Neuron (in vitro differentiated cells): ENCODE data around the gene LPP.

ENCODE experiments used
- H2AFZ ChIP-seq: one replicate; pipeline ENCODE4 v1.6.1; 2013; ENCODE audit warnings: low read depth, mild to moderate bottlenecking, inconsistent platforms, low read length, moderate library complexity
- H3K27me3 ChIP-seq: one replicate; pipeline ENCODE4 v1.6.1; 2013; ENCODE audit warnings: low read length; ENCODE audit not compliant: insufficient read depth
- H3K36me3 ChIP-seq: one replicate; pipeline ENCODE4 v1.6.1; 2013; ENCODE audit warnings: low read length; ENCODE audit not compliant: insufficient read depth
- H3K4me1 ChIP-seq: one replicate; pipeline ENCODE4 v1.6.1; 2013; ENCODE audit warnings: low read length; ENCODE audit not compliant: insufficient read depth
- H3K4me3 ChIP-seq: 2 replicates; pipeline ENCODE4 v1.5.1; 2013; ENCODE audit warnings: mild to moderate bottlenecking, low read length, moderate library complexity
- H3K9me3 ChIP-seq: one replicate; pipeline ENCODE4 v1.6.1; 2013; ENCODE audit warnings: low read length

LPP gene

DNA sequence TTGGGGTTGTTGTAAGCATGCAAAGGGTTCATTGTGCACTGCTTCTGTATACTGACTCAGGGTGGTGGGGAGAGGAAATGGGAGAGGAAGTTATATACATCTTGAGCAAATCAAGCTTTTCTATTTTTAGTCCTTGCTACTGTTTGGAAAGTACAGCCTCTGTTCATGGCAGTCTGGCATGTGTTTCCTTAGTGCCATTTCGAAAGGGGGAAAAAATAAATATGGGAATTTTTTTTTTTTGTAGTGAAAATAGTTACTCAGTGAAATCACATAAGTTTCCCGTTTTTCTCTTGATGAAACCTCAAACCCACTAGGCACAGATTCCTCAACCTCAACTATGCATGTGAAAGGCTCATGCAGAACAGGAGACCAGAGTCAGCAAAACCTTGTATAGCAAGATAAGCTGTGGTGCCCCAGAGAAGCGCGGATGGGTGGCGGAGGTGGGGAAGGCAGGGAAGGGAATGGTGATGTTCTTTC, 353.3 kb downstream of the LPP start:
- peaks cover 2% of the 10 kb centered on the region for H3K9me3 ChIP-seq
- H3K36me3 ChIP-seq, result no peaks in the 10 kb centered on the region
- no peak overlapping the region for H3K4me3 ChIP-seq
- H3K4me1 ChIP-seq, result no peaks in the 10 kb centered on the region
- no peaks in the 10 kb centered on the region for H3K27me3 ChIP-seq
- no peak overlapping the region for H2AFZ ChIP-seq

- peaks cover 2% of the 10 kb centered on the region for H3K9me3 ChIP-seq
- no peak overlapping the region for H3K4me3 ChIP-seq
- H3K36me3 ChIP-seq, result no peaks in the 10 kb centered on the region
- no peak overlapping the region for H2AFZ ChIP-seq
- no peaks in the 10 kb centered on the region for H3K27me3 ChIP-seq
- H3K4me1 ChIP-seq, result no peaks in the 10 kb centered on the region
Observed at GRCh38 chr3:188508454-188508853, 354.5 kb downstream of the LPP start.

DNA sequence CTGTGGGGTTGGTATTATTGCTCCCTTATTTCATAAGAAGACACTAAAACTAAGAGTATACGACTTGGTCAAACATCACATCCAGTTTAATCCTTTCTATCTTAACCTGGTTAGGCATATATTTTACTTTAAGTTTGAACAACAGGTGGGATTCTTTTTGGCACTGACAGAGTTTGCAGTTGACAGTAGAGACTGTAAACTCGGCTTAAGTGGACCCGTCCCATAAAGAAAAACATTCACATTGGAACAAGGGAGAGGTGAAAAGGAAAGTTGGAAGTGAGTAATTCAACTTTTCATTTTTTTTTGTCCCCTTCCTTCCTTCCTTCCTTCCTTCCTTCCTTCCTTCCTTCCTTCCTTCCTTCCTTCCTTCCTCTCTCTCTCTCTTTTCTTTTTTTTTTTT, 355.4 kb downstream of the LPP start:
- Histone ChIP-seq H3K4me3 (no peak overlapping the region), H3K4me1 (no peaks in the 10 kb centered on the region), H3K27me3 (no peaks in the 10 kb centered on the region), H3K9me3 (peaks cover 2% of the 10 kb centered on the region), H3K36me3 (no peaks in the 10 kb centered on the region), H2AFZ (no peak overlapping the region)

DNA sequence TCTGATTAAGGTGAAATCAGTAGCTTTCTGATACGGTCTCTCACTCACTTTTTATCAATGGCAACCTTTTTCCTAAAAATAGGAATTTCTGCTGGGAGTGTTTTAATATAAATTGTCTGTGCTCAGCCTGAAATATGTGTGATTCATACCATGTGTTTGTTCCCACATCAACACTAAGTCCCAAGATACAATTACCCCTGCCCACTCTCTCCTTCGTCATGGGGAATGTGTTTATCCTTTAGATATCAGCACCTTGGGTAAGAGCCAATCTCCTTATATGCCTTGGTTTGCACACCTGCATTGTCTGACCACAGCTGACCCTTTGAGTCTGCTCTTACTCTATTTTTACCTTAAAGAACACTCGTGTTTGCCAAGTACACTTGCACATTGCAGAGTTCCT, 356.4 kb downstream of the LPP start:
- Histone ChIP-seq H3K9me3 (peaks cover 2% of the 10 kb centered on the region), H2AFZ (no peak overlapping the region), H3K27me3 (no peaks in the 10 kb centered on the region), H3K4me1 (no peaks in the 10 kb centered on the region), H3K4me3 (no peak overlapping the region), H3K36me3 (no peaks in the 10 kb centered on the region)

DNA sequence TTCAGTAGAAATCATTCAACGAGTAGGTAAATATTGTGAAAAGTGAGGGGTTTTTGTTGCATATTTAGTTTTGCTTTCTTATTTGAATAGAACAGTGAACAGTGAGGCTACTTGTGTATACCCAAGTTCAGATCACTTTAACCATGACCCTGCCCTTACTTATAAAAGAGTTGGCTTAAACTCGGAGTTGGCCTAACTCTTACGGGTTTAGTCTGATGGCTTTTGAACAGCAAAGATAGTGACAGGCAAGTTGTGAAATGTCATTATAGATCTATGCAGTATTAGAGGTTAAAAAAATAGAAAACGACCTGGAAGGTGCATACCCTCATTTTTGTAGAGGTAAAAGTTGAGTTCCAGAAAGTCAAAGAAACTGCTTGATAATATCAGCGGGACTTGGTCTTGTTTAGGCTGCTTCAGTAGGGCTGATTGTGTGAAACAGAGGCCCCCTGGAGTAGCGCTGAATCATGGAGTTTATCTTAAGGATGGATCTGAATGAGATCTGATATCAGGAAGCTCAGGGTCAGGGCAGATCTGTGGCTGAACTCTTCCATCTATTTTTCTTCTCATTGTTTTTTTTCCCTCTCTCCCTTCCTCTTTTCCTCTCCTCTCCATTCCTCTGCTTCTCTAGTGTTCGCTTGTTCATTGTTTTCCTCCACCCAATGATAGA, 359.8 kb downstream of the LPP start:
- H3K4me3 ChIP-seq, result no peak overlapping the region
- no peaks in the 10 kb centered on the region for H3K27me3 ChIP-seq
- H3K4me1 ChIP-seq, result no peaks in the 10 kb centered on the region
- no peaks in the 10 kb centered on the region for H3K9me3 ChIP-seq
- no peak overlapping the region for H2AFZ ChIP-seq
- H3K36me3 ChIP-seq, result no peaks in the 10 kb centered on the region

DNA sequence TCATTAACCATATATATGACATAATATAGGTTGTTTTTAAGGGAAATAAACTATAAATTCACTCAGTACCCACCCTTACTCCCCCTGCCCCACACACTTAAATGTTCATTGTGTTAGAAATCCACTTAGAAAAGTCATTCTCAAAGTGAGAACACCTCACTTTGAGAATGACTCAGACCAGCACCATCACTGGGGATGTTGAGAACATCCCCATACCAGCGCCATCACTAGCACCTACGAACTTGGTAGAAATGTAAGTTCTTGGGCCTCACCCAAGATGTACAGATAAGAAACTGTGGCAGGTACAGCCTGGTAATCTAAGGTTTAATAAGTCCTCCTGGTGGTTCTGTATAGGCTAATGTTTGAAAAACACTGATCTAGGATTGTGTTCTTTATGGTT, 362.6 kb downstream of the LPP start:
- Histone ChIP-seq H3K4me1 (no peaks in the 10 kb centered on the region), H3K36me3 (no peaks in the 10 kb centered on the region), H3K4me3 (no peak overlapping the region), H3K27me3 (no peaks in the 10 kb centered on the region), H2AFZ (no peak overlapping the region), H3K9me3 (no peaks in the 10 kb centered on the region)

GRCh38 chr3:188518416-188518815, 364.5 kb downstream of the LPP start:
- no peaks in the 10 kb centered on the region for H3K4me1 ChIP-seq
- H3K9me3 ChIP-seq, result no peaks in the 10 kb centered on the region
- H3K27me3 ChIP-seq, result no peaks in the 10 kb centered on the region

DNA sequence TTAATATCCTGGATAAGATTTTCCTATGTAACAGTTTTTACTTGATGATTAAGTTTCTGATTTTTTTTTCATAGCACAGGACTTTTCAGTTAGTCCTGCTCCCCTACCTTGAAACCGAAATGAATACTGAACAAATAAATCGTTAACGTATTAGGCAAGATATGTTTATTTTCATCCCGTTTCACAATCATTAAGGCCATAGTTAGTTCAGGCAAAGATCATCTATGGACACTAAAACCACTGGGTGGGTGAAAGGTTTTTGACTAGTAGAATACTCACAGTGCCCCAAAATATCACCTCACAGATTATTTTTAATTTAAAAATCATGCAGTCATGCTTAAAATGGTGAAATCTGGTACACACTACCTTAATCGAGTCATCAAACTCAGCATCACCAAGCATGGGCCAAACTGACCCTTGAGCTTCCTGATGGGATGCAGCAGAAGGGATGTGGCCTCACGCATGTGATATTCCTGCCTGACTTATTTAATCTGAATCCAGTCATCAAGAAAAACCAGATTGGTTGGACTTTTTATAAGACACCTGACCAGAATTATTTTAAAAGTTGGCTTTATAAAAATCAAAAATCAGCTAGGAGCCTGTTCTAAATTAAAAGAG, 365.0 kb downstream of the LPP start:
- Histone ChIP-seq H3K9me3 (no peaks in the 10 kb centered on the region), H3K27me3 (no peaks in the 10 kb centered on the region), H2AFZ (no peak overlapping the region), H3K4me3 (no peak overlapping the region), H3K4me1 (no peaks in the 10 kb centered on the region), H3K36me3 (no peaks in the 10 kb centered on the region)

More at GRCh38 chr3:188518416-188518815, 364.5 kb downstream of the LPP start:
- H2AFZ ChIP-seq, result no peak overlapping the region
- no peak overlapping the region for H3K4me3 ChIP-seq
- H3K36me3 ChIP-seq, result no peaks in the 10 kb centered on the region

DNA sequence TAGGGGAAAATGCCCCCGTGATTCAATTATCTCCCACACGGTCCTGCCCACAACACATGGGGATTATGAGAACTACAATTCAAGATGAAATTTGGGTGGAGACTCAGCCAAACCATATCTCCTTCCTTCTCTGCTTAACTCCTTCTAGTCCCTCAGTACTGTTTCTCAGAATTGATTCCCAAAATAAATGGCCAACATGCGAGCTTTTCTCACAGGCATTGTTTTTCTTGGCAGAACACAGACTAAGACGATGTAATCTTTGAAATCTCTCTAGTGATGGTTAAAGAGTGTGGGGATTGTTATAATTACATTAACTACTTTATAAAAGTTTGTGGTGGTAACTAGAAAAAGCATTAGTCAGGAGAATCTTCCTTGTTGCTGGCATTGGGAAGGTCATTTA, 366.5 kb downstream of the LPP start:
- no peak overlapping the region for H3K4me3 ChIP-seq
- no peaks in the 10 kb centered on the region for H3K4me1 ChIP-seq
- H3K36me3 ChIP-seq, result no peaks in the 10 kb centered on the region
- no peak overlapping the region for H2AFZ ChIP-seq
- H3K9me3 ChIP-seq, result no peaks in the 10 kb centered on the region
- no peaks in the 10 kb centered on the region for H3K27me3 ChIP-seq

GRCh38 chr3:188522115-188522514, 368.2 kb downstream of the LPP start:
- Histone ChIP-seq H3K36me3 (peaks cover 8% of the 10 kb centered on the region), H2AFZ (no peak overlapping the region), H3K27me3 (no peaks in the 10 kb centered on the region), H3K4me3 (no peak overlapping the region), H3K4me1 (no peaks in the 10 kb centered on the region), H3K9me3 (no peaks in the 10 kb centered on the region)

GRCh38 chr3:188523291-188523690, 369.3 kb downstream of the LPP start:
- Histone ChIP-seq H3K9me3 (no peaks in the 10 kb centered on the region), H3K27me3 (no peaks in the 10 kb centered on the region), H3K4me3 (no peak overlapping the region), H3K4me1 (no peaks in the 10 kb centered on the region), H3K36me3 (peaks cover 8% of the 10 kb centered on the region), H2AFZ (no peak overlapping the region)

DNA sequence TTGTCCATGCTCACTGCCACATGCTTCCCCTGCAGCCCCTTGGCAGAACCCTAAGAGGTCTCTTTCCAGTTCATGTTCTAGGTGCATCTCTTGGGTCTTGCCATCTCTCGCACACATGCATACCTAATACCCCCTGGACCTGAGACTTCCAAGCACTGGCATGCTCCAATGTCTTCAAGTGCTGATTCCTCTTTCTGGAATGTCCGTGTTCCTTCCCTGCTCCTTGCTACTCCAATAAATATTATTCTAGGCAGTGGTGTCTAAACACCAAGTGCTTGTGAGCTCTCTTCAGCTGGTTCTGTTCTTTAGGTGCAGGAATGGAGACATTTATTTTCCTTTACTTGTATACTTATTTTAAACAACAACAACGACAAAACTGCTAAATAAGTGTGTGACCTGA, 370.1 kb downstream of the LPP start:
- H3K9me3 ChIP-seq, result no peaks in the 10 kb centered on the region
- no peak overlapping the region for H2AFZ ChIP-seq
- no peak overlapping the region for H3K4me3 ChIP-seq
- peaks cover 8% of the 10 kb centered on the region for H3K36me3 ChIP-seq
- H3K27me3 ChIP-seq, result no peaks in the 10 kb centered on the region
- H3K4me1 ChIP-seq, result no peaks in the 10 kb centered on the region

DNA sequence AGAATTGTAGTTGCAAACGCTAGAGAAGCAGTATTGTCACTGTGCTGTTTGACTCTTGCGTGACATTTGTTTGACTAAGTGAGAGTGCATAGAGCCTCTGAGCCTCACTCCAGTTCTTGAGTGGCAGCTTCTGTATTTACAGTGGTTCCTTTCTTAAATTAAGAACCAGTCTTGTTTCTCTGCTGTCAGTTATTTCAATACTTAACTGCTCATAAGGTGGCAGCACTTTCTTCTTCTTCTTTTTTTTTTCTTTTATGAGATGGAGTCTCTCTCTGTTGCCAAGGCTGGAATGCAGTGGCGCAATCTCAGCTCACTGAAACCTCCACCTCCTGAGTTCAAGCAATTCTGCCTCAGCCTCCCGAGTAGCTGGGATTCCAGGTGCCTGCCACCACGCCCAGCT, 372.1 kb downstream of the LPP start:
- no peak overlapping the region for H3K4me3 ChIP-seq
- H3K9me3 ChIP-seq, result no peaks in the 10 kb centered on the region
- H3K4me1 ChIP-seq, result no peaks in the 10 kb centered on the region
- no peak overlapping the region for H2AFZ ChIP-seq
- H3K36me3 ChIP-seq, result peaks cover 8% of the 10 kb centered on the region
- H3K27me3 ChIP-seq, result no peaks in the 10 kb centered on the region

- no peak overlapping the region for H2AFZ ChIP-seq
- H3K27me3 ChIP-seq, result no peaks in the 10 kb centered on the region
- H3K4me3 ChIP-seq, result no peak overlapping the region
- peaks cover 8% of the 10 kb centered on the region for H3K36me3 ChIP-seq
- H3K9me3 ChIP-seq, result no peaks in the 10 kb centered on the region
- H3K4me1 ChIP-seq, result no peaks in the 10 kb centered on the region
Observed at GRCh38 chr3:188527389-188527788, 373.4 kb downstream of the LPP start.
